Stimulated activated CD4-positive, alpha-beta T cell treated with anti-CD3 and anti-CD28 coated beads, Interleukin-1b, Interleukin-23, amount 100 ng/mL, for 48 hours (primary cell): ENCODE measurements around the gene GMDS.

Experiments used
- DNase-seq: peaks from one replicate; pipeline ENCODE4 v3.0.0-alpha.2; 2020

The GMDS gene

DNA sequence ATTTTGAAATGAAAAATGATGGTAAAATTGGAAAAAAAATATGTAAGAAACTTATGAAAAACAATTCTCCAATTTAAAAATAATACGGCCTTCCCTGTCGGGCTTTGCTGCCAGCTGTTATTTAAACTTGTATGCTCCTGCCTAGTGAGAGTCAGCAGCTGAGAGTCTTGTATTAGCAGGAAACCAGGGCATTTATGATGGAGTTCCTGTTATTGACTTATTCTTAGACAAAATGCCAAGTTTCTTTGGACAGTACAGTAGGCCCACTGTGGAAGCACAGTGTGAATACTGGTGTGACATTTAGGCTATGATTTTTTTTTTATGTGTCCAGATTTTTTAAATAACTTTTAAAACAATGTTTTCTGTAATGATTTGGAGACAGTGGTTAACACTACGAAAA lies 42.1 kb downstream of the GMDS start:
- DNase-seq = no peak

DNA sequence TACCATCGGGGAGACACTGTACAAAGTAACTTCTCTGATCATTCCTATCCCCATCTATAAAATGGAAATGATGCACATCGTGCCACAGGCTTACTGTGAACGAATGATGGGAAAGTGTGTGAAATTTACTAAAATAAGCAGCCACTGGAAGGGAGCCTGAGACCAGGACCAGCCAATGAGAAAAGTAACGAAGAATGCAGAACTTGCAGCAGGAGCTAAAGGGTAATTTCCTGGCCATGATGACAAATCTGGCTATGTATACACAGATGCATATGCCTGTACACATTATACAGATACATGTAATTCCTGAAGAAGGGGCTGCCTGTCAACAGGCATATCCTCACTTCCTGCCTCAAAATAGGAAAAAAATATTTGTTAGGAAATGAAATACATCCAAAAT lies 47.4 kb downstream of the GMDS start:
- no peak for DNase-seq

DNA sequence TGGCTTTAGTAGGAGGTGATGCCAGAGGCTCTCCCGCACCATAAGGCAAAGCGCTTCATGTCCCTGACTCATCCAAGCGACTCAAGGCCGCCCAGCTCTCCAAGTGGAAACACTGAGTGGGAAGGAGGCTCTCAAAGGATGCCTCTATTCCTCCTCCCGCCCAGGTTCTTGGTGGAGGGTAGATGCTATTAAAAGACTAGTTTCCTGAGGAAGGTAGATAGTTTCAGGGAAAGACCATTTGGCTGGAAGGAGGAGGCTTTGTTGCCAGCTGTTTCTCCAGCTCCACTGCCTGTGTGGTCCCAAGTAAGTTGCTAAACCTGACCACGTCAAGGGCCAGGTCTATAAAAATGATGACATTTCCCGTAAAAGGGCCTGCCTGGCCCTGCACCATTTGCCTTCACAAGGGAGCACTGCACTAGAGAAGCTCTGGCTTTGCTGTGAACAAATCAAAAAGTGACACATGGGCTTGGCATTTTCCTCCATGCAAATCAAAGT lies 48.2 kb downstream of the GMDS start:
- no peak for DNase-seq

DNA sequence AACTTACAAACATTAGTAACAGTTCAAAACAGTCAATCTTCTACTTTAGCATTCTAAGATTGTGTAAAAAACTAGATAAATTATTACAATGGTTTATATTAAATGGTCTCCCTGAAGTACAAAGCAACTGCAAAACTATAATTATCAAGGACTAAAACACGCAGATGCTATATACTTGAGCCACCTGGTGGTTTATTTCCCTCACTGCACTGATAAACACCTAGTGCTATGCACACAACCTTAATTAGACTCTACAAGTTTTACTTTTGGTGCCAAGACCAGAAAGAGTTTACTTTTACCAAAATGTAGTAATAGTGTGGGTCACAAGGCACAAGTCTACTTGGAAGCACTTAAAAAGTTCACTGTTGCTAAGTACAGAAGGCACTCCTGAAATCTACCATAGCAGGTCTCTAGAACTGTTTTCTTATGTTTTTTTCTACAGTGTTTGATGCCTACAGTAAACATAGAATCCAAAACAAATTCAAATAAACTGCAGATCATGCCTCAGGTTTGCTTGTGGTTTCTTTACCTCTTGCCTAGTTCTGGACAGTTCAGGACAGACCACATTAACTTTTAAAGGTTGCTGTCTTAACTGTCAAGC lies 49.2 kb downstream of the GMDS start:
- no peak for DNase-seq

DNA sequence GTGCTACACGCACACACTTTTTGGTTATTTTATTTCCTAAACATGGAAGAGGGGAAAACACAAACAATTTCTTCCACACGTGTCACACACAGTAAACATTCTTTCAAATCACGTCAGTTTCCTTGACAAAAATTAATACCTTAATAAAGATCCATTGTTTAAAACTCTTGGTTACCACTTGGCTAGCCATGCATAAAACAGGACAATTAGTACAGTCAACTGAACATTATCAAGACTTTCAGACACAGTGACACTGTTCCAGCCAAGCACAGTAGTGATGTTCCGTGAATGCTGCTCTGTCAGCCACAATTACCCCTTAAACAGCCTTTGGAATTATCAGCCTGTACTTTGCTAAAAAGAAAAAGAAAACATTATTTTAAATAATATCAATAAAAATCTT lies 50.8 kb downstream of the GMDS start:
- DNase-seq = no peak

DNA sequence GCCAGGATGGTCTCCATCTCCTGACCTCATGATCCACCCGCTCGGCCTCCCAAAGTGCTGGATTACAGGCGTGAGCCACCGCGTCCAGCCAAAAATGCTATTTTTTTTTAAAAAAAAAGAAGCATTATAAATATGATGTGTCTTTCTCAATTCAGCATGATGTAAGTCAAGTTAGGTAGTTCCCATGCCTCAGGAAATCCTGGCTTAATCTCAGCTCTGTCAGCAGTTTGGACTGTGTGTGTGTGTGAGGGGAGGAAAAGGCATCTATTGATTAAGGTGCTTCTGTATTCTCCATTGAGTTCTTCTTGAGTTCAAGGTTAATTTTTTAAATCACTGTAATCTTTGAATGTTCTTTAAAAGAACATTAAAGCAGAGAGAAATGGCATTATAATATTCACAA lies 51.5 kb downstream of the GMDS start:
- no peak for DNase-seq

DNA sequence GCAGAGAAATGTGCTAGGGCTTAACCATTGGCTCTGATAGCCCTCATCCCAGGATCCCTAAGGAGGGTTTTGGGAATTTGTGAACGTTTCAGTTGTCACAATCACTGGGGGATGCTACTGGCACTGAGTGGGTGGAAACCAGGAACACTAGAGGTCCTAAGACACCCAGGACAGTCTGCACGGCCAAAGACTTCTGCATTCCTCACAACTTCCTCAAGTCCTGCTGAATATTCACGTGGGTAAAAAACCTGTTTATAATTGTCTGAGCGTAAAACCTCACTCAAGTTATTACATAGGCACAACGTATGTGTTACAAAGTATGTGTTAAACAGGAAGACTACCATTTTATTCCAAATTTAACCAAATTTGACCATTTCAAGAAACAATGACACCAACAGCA lies 52.4 kb downstream of the GMDS start:
- no peak for DNase-seq

DNA sequence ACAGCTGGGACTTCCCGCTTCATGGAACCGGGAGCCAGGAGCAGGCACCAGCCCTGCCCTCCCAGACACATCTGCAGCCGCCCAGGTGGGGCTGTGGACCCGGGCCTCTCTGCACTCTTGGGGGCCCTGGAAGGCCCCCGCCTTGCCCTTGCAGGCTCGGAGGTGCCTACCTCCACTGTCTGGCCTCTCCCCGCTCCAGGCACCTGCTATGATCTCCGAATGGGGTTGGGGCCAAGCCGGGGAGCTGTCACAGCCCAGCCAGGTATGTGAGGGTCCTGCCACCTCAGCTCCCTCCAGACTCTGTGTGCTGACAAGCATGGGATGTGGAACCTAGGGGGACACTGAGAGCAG lies 54.0 kb downstream of the GMDS start:
- DNase-seq = no peak

DNA sequence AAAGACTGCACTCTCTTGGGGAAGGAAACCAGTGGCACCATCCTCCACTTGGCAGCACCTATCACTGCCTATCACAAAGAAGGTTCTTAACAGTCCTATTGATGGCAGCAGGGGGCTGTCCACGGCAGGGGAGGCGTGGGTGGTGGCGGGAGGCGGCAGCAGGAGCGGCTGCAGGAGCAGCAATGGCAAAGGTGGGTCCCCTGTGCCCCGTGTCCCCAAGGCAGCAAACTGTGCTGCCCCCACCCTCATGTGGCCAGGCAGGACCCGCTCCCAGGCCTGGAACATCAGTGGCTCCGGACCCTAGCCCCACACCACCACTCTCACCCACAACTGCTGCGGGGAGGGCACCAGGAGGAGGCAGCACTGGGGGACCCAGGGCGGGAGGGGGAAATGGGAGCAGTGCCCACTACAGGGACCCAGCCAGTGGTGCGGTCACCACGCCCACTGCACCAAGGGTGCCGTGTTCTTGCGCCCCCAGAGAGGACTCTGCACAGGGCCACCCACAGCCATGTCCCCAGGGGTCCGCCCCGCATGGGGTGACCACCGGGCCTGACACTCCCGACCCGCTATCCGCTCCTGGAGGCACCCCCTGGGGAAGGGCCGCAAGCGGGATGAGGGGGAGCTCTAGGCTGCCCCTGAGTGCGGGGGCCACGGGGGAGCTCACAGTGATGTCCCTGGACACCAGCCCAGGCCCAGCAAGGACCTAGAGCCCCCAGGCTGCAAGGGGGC lies 54.6 kb downstream of the GMDS start:
- DNase-seq = no peak

DNA sequence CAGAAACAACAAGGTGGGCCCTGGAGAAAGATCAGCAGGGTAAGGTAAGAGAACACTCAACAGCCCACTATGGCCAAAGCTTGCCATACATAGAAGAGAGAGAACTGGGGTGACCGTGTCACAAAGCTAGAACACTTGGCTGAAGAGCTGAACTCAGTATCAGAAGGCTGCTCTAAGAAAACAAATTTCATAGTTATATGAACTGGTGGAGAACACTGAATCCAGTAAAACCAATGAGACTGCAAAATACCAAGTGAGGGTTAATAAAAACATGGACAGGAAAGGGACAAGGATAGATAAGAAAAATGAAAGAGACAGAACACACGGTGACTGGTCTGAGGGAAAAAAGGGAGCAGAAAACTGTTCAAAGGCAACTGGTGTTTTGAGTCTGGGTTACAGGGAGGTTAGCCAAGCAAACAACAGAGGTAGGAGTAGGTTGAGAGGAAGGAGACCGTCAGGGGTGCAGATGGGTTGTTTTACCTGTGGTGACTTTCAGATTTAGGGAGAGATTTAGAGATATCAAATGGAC lies 56.5 kb downstream of the GMDS start:
- no peak for DNase-seq

DNA sequence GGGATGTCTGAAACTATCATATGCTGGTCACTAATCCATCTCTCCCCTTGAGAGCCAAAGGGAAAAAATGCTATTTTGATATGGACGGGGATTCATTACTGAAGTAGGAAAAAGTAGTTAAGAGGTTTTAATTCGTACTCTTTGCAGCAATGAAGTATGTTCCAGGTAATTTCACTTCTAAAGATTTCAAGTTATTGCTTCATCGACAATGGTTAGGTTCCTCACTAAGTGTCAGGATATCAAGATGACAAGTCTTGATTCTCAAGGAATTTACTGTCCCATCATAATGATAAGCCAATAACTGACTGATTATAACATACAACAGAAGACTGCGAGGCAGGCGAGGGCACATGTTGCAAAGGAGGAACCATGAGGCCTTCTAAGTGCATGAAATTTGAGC lies 57.0 kb downstream of the GMDS start:
- no peak for DNase-seq

DNA sequence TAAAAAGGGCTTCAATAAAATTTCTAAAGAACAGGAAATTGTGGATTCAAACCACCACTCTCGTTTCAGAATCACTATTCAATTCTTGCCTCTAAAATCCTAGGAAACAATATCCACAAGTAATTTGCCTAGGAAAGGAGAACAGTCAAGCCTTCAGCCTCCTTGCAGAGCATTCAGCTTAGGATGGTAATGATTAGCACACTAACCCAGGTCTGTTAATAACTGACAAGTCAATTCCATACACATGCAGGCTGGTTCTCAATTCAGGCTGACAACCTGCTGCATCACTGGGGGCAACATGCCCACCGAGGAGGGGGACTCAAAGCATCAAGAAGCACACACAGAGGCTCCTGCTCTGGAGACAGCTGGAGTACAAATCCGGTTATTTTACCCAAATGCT lies 57.6 kb downstream of the GMDS start:
- DNase-seq = no peak

DNA sequence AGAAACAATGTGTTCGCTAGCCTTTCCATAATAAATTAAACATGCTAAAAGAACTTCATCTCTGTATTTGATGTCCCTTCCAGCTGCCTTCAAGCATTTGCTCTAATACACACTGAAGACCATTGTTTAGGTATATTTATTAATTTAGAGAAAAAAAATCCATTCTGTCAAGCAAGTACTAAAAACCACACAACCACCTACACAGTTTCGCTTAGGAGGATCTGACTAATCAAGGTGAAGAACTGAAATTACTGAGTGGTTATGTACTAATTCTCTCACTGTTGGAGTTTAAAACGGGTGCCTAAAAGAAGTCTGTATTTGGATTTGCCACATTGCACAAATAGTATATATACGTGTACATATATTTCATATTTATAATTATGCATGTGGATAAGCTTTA lies 58.9 kb downstream of the GMDS start:
- no peak for DNase-seq

DNA sequence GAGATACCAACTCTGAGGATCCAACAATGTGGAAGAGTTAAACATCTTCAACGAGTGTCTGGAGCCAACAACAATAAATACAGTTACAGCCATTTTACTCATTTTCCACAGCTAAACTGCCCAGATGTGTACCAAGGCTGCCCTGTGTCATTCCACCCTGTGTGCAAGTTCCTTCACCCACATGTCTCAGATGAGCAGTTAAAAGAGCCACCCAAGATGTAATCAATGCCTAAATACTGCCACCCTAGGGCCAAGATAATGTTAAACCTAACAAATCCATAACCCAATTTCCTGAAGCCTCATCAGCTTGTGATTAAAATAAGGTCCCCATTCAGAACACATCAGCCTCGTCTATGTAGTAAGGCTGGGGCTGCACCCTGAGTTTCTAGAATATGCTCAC lies 59.9 kb downstream of the GMDS start:
- DNase-seq = no peak

DNA sequence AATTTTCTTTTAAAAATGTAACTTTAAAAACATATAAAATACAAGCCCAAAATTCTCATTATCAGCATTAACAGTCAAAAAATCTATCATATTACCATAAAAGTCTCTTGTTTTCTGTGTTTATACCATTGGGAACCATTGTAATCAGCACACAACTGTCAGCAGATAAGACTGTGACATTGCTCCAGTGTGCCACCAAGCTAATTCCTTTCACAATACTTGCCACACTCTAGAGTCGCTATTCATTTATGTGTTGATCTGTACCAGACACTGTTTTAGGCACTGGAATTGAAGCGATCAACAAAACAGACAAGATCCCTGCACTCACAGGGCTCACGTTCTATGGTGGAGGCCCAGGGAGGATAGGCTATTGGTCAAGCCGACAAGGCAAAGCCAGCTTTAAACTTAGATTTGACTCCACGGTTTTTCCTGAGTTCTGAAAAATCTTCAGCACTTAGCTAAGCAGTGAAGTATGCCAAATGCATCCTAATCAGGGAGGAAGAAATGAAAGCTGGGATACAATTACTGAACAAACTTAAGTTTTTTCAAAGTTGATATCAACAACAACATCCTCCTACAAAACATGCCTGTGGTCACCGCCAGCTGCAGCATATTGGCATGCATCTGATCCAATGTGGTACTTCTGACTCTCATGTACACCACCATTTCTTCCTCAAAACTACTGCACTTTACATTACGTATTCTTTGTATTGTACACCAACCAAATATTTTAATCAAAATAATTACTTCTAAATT lies 60.5 kb downstream of the GMDS start:
- no peak for DNase-seq

DNA sequence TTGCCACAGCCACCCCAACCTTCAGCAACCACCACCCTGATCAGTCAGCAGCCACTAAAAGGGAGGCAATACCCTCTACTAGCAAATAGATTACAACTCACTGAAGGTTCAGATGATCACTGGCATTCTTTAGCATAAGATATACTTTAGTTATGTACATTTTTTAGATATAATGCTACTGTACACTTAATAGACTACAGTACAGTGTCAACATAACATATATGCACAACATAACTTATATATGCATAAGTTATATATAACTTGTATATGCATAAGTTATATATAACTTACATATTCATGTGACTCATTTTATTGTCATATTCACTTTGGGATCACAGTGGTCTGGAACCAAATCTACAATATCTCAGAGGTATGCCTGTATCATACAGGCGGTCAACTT lies 61.7 kb downstream of the GMDS start:
- DNase-seq = no peak

DNA sequence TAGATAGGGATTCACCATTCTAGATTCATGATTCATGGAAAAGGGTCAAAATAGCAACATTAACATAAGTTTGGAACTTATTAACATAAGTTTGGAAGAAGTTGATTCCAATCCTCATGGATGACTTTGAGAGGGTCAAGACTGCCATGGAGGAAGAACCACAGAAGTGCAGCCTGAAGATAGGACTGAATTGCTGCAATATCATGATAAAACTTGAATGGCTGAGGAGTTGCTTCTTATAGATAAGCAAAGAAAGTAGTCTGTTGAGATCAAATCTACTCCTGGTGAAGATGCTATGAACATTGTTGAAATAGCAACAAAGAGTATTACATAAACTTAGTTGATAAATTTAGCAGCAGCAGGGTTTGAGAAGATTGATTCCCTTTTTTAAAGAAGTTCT lies 62.2 kb downstream of the GMDS start:
- DNase-seq = no peak

DNA sequence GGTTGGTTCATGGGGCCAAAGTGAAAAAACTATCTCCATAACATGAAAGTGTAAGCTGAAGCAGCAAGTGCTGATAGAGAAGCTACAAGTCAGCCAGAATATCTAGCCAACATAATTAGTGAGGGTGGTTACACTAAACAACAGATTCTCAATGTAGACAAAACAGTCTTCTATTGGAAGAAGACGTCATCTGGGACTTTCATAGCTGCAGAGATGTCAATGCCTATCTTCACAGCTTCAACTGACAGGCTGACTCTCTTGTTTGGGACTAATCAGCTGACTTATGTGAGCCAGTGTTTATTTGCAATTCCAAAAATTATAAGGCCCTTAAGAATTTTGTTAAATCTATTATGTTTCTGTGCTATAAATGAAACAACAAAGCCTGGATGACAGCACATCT lies 63.2 kb downstream of the GMDS start:
- DNase-seq = no peak

DNA sequence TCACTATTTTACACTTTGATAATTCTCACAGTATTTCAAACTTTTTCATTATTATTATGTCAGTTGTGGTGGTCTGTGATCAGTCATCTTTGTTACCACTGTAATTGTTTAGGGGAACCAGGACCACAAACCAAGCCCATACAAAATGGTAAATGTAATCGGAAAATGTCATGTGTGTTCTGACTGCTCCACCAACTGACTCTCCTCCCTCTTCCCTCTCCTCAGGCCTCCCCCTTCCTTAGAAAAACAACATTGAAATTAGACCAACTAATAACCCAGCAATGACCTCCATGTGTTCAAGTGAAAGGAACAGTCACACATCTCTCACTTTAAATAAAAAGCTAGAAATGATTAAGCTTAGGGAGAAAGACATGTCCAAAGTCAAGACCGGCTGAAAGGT lies 63.8 kb downstream of the GMDS start:
- no peak for DNase-seq

DNA sequence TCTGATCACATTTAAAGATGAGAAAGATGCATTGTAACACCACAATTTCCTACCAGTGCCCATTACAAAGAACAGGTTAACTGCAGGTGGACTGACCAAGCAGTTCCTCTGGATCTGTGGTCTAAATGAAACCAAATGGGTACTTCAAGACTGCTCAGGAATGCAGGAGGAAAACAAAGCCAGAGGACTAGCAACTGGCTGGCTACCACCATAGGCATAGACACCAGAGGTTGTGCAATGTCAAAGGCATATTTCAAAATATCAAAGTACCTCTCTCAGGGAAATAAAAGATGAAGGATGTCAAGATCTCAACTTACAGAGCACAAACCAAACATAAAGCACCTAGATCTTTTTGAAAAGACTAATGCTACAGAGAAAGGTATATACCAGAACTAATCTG lies 65.5 kb downstream of the GMDS start:
- DNase-seq = no peak

DNA sequence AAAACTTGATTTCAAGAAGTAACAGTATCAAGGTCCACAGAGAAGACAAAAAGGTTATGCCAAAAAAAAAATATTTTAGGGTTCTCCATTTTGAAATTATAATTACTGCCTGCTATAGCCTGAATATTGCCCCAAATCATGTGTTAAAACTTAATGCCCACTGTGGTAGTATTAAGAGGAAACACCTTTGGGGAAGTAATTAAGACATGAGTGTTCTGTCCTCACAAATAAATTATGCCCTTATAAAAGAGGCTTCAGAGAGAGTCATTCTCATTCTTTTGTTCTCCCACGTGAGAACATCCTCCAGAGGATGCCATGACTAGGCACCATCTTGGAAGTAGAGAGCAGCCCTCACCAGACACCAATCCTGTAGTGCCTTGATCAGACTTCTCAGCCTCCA lies 66.2 kb downstream of the GMDS start:
- no peak for DNase-seq

DNA sequence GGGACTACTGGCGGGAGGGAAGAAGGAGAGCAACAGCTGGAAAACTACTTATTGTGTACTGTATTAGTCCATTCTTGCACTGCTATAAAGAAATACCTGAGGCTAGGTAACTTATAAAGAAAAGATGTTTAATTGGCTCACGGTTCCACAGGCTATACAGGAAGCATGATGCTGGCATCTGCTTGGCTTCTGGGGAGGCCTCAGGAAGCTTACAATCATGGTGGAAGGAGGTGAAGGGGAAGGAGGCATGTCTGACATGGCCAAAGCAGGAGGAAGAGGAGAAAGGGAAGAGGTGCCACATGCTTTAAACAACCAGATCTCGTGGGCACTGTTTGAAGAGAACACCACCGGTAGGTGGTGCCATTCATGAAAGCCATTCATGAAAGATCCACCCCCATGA lies 67.3 kb downstream of the GMDS start:
- DNase-seq = no peak

DNA sequence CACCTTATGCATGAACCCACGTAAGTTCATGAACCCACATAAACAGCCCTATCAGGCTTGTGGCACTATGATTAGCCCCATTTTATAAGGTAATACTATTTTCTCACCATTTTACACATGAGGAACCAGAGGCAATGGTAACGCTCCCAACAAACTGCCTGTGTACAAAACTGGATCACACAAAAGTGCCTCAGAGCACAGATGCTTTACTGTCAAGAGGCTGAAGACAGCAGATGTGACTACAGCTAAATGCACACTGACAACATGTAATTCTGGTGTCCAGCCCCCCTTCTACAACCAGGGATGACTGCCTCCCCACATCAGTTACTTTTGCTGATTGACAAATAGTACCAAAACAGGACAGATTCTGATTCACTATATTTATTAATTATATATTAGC lies 69.6 kb downstream of the GMDS start:
- DNase-seq = no peak
